Fibroblast of skin of right biceps (primary cell): ENCODE results near the gene CD151.

Source experiments
- DNase-seq: peaks from one replicate; pipeline ENCODE4 v3.0.0-alpha.2; 2013

Gene CD151

DNA sequence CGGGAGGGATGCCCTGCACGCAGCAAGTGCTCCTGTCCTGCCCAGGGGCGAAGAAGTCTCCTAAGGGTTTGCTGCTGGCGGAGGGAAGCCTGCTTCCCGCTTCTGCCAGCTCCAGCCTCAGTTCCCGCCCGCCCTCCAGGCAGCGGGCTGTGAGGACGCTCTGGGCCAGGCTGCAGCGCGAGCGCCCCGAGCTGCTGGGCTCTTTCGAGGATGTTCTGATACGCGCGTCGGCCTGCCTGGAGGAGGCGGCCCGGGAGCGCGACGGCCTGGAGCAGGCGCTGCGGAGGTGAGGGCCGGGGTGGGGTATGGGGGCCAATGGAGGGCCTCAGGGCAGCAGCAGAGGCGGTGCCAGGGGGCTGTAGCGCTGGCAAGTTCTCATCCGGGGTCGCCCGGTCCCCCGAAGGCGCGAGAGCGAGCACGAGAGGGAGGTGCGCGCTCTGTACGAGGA is 2.9 kb upstream of the CD151 start:
- DNase-seq = no peak

DNA sequence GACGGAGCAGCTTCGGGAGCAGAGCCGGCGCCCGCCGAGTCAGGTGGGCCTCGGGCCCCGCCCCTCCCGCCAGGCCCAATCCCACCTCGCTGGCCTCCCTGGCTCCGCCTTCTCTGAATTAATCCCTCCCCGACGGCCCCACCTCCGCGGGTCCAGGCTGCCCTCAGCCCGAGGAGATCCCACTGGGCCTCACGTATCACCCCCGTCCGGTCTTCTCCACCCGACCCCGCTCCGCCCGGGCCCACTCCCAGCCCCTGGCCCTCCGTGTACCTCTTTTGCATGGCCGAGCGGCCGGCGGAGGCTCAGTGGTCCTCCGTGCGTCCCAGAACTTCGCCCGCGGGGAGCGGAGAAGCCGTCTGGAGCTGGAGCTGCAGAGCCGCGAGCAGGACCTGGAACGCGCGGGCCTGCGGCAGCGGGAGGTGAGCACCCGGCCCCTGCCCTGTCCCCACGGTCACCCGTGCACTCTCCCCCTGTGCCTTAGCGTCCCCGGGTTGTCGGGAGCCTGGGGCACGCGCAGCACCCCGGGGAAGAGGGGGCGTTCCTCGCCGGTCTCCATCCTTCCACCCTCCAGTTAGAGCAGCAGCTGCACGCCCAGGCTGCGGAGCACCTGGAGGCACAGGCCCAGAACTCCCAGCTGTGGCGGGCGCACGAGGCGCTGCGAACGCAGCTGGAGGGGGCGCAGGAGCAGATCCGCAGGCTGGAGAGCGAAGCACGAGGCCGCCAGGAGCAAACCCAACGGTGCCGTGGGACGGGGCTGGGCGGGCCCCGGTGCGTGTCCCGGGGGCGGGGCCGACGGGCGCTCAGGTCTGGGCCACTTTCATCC is 2.2 kb upstream of the CD151 start:
- DNase-seq = peak; percentile 65

DNA sequence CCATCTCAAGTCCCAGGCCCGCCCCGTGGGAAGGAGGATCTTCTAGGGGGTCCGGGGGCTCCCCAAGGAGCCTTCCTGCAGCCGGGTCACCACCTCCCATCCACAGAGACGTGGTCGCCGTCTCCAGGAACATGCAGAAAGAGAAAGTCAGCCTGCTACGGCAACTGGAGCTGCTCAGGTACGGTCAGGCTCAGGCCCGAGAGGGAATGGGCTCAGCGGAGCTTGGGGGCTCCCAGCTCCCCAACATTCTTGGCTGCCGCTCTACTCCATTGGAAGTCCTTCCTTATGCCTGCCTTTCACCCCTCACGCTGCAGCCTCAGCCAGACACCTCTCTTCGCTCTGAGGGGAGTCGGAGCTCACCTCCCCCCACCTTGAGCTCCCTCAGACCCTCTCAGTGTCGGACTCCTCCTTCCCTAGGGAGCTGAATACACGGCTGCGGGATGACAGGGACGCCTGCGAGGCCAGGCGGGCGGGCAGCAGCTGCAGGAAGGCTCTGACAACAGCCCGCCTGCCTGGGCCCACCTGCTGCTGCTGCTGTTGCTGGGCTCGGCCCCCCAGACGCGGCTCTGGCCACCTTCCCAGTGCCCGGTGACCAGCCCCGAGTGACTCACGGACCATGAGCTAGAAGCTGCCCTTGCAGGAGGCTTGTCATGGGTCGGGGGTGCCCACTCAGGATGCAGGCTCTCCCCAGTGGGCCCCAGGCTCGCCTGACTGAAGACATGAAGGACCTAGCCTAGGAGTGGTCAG is 1.5 kb upstream of the CD151 start:
- DNase-seq = peak; percentile 52

DNA sequence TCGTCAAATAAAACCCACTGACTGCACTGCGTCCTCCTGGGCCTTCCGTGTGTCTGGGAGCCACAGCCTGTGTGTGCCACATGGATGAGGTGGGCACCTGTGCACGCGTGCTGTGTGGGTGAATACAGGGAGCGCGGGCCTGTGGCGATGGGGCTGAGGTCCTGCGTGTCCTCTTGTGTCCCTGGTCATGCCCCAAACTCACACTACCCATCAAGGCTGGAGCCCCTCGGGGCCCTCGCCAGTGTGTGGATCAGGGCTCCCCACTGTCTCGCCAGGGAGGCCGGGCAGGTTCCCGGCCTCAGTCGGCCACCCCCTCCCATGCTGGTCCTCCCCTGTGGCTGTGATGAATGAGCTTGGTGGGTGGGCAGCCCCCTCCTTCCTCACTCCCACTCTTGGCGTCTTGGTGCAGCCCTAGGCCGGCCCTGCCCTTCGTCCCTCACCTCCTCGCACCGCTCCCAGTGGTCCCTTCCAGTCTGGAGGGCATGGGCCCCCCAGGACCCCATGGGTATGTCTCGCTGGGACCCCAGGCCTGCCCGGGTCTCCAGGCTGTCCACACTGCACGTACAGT is 707 bp upstream of the CD151 start:
- DNase-seq = no peak

DNA sequence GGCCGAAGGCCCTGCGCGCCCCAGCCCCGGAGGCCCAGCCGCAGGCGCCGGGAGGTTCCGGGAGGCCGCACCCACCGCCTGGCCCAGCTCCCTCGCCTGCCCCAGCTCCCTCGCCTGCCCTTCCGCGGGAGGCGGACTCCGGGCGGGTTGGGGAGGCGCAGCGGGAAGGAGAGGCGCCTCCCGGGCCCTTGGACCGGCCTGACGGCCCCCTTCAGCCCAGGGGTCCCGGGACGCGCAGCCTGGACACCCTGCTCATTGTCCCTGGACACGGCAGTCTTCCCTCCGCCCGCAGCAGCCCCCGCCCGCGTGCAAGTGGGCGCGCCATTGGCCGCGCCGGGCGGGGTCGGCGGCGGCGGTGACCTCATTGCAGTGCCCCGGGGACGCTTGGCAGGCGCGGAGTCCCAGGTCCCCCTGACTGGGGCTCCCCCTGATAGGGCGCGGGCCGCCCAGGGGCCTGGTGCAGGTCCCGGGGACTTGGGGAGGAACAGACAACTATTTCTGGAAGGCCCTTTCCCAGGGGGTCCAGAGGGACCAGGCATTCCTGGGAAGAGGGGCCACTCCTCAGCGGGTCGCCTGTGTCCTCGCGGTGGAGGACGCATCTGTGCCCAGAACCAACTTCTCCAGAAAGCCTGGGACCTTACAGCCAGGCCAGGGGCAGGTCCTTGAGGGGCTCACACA is 501 bp downstream of the CD151 start:
- DNase-seq = peak; percentile 48

DNA sequence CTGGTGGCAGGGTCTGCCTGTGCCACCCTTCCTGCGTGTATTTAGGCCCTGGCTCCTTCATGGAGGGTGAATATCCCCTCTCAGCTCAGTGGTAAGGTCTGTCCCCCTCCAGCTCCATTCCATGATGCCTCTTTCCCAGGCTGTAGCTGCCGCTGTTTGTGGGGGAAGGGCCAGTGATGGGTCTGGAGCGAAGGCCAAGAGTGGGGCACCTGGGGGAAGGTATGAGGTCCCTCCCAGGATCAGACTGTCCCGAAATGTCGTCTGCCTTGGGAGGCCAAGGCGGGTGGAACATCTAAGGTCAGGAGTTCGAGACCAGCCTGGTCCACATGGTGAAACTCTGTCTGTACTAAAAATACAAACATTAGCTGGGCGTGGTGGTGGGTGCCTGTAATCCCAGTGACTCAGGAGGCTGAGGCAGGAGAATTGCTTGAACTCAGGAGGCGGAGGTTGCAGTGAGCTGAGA is 1.1 kb downstream of the CD151 start:
- no peak for DNase-seq

DNA sequence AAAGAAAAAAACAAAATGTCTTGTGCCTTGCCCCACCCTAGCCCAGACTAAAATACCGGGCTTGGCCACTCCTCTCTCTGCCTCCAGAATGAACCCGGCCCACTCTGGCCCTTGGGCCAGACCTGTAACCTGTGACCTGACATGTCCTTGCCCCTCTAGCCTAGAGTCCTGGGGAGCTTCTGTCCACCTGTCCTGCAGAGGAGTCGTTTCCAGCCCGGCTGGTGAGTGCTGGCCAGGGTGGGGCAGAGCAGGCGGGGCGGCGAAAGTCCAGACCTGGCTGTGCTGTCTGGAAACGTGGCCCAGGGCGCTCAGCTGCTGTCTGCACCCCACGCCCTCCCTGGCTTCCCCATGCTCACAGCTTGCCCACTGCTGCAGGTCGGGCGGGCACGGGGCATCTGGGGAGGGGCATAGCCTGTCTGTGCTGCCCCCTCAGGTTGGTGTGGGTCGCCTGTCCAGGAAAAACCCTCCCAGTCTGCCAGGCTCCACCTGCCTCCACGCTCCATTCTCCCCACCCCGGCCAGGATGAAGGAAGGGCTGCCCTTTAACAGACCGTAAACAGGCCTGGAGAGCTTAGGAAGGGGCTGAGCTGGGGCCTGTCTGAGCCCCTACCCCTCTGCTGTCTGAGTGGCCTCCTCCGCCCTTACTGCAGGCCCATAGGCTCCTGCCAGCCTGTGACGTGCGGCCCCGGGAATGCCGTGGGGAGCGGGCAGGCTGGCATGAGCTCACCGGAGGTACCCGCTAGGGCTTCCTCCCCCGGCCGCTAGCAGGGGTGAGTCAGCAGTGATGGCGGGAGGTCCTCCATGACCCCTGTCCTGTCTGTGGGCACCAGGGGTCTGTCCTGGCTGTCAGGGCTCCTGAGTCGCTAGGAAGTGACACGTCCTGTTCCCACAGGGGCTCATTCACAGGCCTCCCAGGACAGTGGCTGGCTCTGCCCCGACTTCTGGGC is 1.9 kb downstream of the CD151 start:
- peak; percentile 65 for DNase-seq

DNA sequence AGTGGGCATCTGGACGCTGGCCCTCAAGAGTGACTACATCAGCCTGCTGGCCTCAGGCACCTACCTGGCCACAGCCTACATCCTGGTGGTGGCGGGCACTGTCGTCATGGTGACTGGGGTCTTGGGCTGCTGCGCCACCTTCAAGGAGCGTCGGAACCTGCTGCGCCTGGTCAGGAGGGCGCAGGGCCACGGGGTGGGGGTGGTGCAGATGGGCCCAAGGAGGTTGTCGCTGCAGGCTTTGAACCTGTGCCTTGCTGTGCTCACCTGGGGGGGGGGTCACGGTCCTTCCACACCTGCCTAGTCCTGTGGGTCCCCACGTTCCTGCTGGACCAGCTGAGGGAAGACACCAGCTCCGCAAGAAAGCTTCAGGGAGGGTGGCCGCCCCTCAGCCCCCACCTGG is 3.5 kb downstream of the CD151 start:
- no peak for DNase-seq

DNA sequence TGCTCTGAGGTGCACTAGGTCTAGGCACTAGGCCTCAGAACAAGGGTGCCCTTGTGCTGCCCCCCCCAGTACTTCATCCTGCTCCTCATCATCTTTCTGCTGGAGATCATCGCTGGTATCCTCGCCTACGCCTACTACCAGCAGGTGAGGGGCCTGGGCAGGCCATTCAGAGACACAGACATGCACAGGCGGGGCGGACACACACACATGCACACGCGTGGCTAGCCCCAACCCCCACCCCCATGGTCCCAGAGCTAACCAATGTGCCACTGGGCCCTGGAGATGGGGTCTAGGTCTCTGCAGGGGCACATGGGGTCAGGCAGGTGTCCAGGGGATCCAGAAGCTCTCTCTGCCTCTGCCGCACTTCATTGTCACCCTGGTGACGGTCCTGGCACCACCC is 3.9 kb downstream of the CD151 start:
- DNase-seq = no peak

DNA sequence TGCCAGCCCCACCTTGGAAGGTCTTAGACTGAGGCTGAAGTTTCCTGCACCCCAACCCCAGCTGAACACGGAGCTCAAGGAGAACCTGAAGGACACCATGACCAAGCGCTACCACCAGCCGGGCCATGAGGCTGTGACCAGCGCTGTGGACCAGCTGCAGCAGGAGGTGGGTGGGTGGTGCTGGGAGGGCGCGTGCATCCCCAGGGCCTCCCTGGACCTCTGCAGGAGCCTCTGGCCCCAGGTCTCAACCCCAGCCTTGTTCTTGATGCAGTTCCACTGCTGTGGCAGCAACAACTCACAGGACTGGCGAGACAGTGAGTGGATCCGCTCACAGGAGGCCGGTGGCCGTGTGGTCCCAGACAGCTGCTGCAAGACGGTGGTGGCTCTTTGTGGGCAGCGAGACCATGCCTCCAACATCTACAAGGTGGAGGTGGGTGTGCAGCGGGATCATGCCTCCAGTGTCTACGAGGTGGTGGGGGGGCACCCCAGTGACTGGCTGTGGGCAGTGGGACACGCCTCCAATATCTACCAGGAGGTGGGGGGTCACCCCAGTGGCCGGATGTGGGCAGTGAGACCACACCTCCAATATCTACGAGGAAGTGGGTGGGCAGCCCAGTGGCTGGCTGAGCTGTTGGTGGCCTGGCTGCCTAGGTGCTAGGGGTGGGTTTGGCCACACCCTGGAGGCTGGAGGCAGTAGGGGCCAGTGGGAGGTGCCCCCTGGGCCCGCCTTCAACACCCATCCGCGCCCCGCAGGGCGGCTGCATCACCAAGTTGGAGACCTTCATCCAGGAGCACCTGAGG is 4.6 kb downstream of the CD151 start:
- DNase-seq = no peak

DNA sequence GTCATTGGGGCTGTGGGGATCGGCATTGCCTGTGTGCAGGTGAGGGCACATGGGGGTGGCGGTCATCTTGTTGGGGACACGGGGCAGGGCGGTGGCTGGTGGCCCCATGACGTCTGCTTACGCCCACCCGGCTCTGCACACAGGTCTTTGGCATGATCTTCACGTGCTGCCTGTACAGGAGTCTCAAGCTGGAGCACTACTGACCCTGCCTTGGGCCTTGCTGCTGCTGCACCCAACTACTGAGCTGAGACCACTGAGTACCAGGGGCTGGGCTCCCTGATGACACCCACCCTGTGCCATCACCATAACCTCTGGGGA is 5.2 kb downstream of the CD151 start:
- DNase-seq = no peak

DNA sequence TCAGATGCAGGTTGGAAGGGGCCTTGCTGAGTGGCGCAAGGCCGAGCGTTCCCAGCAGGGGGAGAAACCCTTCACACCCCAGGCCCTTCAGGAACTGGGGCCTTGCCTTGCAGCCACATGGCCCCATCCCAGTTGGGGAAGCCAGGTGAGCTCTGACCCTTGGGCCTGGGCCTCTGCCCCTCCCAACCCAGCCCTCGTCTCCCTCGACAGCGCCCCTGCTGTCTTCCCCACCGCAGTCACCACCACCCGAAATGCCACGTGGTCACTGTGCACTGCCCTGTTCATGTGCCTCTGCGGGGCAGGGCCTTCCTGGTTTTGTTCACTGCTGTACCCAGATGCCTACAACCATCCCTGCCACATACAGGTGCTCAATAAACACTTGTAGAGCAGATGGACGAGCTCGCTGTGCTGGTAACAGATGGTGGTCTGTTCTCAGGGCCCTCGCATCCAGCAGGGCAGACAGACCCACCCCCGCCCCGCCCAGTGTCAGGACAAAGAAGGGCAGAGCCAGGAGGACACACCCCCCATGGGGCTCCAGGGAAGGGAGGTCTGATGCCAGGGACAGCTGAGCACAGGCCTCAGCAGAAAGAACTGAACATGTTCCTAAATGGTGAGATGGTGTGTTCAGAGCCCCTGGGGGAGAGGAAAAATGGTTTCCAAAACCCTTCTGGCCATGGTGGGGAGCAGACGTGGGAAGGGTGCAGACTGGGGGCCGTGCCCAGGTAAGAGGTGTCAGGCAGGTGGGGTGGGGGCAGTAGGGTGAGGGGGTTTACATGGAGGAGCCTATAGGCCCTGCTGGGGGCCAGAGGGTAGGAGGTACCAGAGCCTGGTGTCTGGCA is 5.9 kb downstream of the CD151 start:
- no peak for DNase-seq

DNA sequence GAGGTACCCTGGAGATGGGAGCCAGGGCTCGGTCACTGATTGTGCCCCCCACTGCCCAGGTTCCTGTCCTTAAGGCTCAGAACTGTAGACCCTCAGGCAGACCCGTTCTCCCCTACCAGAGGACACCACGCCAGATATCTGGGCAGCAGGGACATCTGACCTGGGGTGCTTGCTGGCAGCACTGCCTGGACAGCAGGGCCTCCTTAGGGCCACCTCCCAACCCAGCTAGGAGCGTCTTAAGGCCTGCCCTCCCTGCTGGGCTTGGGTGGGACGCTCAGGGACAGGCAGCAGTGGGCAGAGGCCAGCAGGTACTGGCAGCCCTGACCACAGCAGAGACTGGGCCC is 6.5 kb downstream of the CD151 start:
- DNase-seq = no peak

DNA sequence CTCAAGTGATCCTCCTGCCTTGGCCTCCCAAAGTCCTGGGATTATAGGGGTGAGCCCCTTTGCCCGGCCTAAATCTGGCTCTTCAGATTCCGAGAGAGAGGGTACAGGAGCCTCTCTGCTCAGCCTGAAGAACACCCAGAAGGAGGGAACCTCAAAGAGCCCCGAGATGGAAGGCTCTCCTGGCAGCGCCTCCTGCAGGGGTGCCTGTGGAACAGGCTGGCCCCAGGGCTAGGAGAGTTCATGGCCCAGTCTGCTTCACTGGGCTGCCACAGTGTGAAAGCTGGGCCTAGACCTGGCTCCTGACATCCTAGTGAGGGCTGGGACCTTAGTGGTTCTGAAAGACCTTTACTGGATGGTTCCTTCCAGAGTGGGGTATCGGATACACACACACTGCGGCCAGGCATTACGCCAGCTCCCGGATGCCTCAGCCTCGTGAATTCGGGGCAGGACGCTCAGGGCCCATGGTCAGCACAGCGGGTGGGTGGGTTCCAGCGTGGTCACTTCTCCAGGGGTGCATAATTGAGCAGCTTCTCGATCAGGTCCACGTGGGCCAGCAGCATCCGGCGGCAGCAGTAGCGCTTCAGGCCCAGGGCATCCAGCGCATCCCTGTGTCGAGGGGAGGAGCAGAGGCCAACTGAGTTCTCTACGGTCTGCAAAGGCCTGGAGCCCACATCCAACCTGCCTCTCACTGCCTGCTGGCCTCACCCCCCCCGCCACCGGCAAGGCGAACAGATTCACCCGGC is 7.3 kb downstream of the CD151 start:
- DNase-seq = no peak

DNA sequence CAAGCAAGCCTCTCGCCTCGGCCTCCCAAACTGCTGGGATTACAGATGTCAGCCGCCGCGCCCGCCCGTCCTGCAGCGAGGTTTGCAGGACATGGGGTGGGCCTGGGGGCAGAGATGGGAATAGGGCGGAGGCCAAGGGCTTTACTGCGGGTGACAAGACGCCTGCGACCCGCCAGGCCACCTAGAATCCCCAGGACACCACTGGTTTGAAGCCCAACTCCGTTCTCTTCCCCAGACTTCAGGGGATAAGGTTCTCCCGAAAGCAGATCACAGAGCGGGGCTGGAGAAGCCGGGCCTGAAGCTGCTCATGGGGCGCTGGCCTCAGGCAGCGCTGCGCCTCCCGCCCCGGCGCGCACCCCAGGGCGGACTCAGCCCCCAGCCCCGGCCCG is 9.2 kb downstream of the CD151 start:
- no peak for DNase-seq

DNA sequence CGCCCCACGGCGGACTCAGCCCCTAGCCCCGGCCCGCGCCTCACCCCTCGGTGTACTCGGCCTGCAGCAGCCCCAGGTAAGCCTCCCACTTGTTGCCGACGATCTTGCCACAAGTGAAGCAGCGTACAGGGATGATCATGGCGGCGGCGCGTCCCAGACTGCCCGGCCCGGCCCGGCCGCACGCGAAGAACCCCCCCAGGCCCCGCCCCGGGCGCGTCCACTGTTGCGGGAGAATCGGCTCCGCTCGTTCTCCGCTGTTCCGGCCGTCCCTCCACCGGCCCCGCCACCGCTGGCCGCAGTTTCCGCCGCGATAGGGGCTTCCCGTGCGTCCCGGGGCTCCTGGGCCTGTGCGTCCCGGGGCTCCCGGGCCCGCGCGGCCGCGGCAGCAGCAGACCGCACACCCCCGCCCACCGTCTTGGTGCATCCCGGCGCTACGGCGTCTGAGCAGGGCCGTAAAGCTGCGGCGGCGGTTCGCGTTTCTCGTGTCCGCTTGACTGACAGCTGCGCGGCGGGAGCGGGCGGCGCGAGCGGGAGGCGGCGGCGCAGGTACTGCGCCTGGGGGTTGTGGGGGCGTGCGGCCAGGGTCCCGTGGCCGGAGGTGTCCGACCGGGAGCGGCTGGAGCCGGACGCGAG is 9.7 kb downstream of the CD151 start, which contains the start of the genes POLR2L and TSPAN4:
TSS of gene POLR2L (minus strand) at position 160 of the 633 bp plus-strand sequence. CDS start at position 139, 21 bp downstream.
TSS of gene TSPAN4 (plus strand) at position 483 of the 633 bp plus-strand sequence. CDS start 7,453 bp downstream, outside the sequence.
- DNase-seq = peak; percentile 90

DNA sequence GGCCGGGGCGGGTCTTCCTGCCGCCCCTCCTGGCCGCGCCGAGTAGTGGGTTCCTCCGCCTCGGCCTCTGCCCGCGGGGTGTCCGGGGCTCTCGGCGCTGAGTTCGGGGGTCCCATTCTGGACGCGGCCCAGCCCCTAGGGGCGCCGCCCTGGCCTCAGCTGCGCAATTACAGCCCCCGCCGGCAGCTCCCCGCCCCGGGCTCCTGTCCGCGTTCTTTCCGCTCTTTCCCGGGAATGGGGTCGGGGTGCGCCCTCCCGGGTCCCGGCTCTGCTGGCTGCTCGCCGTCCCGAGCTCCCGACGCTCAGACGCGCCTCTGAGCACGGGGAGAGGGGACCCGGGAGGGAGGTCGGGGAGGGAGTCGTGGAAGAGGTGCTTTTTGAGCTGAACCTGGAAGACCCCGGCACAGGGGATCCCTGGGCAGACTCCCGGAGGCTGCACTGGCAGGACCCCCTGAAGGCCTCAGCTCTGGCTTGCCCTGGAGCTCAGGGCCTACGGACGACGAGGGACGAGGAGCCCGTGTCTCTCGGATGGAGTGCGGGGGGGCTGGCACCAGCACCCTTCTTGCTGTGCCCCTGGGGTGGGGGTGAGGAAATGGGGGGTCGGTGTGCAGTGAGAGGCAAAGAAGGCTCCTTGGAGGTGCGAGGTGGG is 10.5 kb downstream of the CD151 start:
- DNase-seq = no peak
